Upper lobe of left lung (tissue), 6 donors: ENCODE measurements around the gene IMMP2L. TPM values are rescaled to one million over a fixed set of nuclear protein-coding genes. Genes with fewer than 3 reads are reported as not detected.

Experiments used
- ATAC-seq, 2 donors: fragments of 200-7000 bp; cut with Tn5 transposase; one replicate each; pipeline ENCODE4 v1.9.1; 2022; ENCODE audit warnings: mild to moderate bottlenecking in 2 of 2, moderate library complexity in 2 of 2; ENCODE audit not compliant: low FRiP score in 2 of 2
- DNase-seq, 2 donors: peaks; one replicate each; pipeline ENCODE4 v3.0.0-alpha.2; 2019 to 2020
- H3K27ac ChIP-seq, 4 donors: fragments of 200-600 bp; sonication (generic); one replicate each; pipeline ENCODE4 v1.5.1; 2016 to 2019
- H3K27me3 ChIP-seq, 4 donors: fragments of 200-600 bp; sonication (generic); one replicate each; pipeline ENCODE4 v1.5.1; 2017 to 2019
- H3K36me3 ChIP-seq, 4 donors: fragments of 200-600 bp; sonication (generic); one replicate each; pipeline ENCODE4 v1.5.1; 2016 to 2019
- H3K4me1 ChIP-seq, 4 donors: fragments of 200-600 bp; sonication (generic); one replicate each; pipeline ENCODE4 v1.5.1; 2018 to 2019
- H3K4me3 ChIP-seq, 4 donors: fragments of 200-600 bp; sonication (generic); one replicate each; pipeline ENCODE4 v1.5.1; 2017 to 2019; ENCODE audit warnings: mild to moderate bottlenecking in 2 of 4, moderate library complexity in 1 of 4
- H3K9me3 ChIP-seq, 4 donors: fragments of 200-600 bp; sonication (generic); one replicate each; pipeline ENCODE4 v1.5.1; 2018 to 2019
- EP300 ChIP-seq, 4 donors: sonication (generic); formaldehyde crosslinking; IDR thresholded peaks; one replicate each; pipeline ENCODE4 v1.5.1; 2017; ENCODE audit warnings: antibody characterized with exemption in 4 of 4, control low read depth in 2 of 4
- POLR2A ChIP-seq, 4 donors: fragments of 450-650 bp; IDR thresholded peaks; one replicate each; pipeline ENCODE4 v1.5.1; 2016 to 2017; ENCODE audit warnings: antibody characterized with exemption in 4 of 4, mild to moderate bottlenecking in 2 of 4
- POLR2AphosphoS5 ChIP-seq, 2 donors: sonication (generic); formaldehyde crosslinking; IDR thresholded peaks; one replicate each; pipeline ENCODE4 v1.5.1; 2017; ENCODE audit warnings: antibody characterized with exemption in 2 of 2
- WGBS, 2 donors: methylation state at CpG; one replicate each; pipeline ENCODE4 v1.1.5; 2017 to 2018; 5-methylcytosine and 5-hydroxymethylcytosine counted together
- total RNA-seq, 6 donors: library from RNA; depleted of rRNA in 4 of 6; stranded (reverse); fragments of >200 nt in 4 of 6; gene quantifications; one replicate each; pipeline versions ENCODE4 v1.1.0 to v1.2.1, GENCODE V29; 2016 to 2021
- TF ChIP-seq, protein P1 (sequence below), 6 experiments: fragments of 450-650 bp in 4 of 6; fragments of 200-600 bp in 2 of 6; sonication (generic) in 2 of 6; IDR thresholded peaks; one replicate each; pipeline ENCODE4 v1.5.1; 2016 to 2019; ENCODE audit warnings: antibody characterized with exemption in 6 of 6
- donor health status: DM: no; HTN: no; CAD: no; lungs with moderate emphysema.
- donor health status: DM: no; HTN: yes; CAD: no; lungs with severe emphysema.

The IMMP2L gene
- total RNA-seq, 6 donors from 2014 or later: 7.1 to 17.5 (median 11.3) TPM

DNA sequence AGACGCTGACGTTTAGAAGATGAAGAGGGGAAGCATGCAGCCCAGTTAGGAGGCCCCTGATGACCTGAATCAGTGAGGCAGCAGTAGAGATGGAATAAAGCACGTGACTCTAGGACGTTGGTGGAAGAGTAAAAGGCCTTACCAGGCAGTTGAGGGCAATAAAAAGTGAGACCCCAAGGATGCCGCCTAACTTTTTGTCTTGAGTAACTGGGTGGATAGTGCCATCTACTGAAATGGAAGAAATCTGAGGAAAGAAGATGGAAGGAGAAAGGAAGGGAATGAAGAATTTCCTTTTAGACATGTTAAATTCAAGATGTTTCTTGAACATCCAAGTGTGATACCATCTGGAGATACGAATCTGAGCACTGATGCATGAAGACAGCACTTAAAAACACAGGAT lies 691.4 kb downstream of the IMMP2L start:
- no peaks in the 10 kb centered on the region for H3K27me3 ChIP-seq
- TF ChIP-seq POLR2AphosphoS5 (IDR thresholded peaks at IDR 0.05): no peak
- TF ChIP-seq POLR2A (IDR thresholded peaks at IDR 0.05): no peak
- TF ChIP-seq EP300 (IDR thresholded peaks at IDR 0.05): no peak
- TF ChIP-seq, protein P1, sequence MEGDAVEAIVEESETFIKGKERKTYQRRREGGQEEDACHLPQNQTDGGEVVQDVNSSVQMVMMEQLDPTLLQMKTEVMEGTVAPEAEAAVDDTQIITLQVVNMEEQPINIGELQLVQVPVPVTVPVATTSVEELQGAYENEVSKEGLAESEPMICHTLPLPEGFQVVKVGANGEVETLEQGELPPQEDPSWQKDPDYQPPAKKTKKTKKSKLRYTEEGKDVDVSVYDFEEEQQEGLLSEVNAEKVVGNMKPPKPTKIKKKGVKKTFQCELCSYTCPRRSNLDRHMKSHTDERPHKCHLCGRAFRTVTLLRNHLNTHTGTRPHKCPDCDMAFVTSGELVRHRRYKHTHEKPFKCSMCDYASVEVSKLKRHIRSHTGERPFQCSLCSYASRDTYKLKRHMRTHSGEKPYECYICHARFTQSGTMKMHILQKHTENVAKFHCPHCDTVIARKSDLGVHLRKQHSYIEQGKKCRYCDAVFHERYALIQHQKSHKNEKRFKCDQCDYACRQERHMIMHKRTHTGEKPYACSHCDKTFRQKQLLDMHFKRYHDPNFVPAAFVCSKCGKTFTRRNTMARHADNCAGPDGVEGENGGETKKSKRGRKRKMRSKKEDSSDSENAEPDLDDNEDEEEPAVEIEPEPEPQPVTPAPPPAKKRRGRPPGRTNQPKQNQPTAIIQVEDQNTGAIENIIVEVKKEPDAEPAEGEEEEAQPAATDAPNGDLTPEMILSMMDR (IDR thresholded peaks at IDR 0.05): no peak
- no peak overlapping the region for H3K4me3 ChIP-seq
- peaks cover 0 to 3% (median 0%) of the 10 kb centered on the region in 4 donors for H3K9me3 ChIP-seq
- H3K36me3 ChIP-seq: no peaks in the 10 kb centered on the region
- 89% methylated on average over 6 of the region's 6 CpGs for WGBS, 2 donors
- no peak for DNase-seq
- peaks cover 0 to 6% (median 0%) of the 10 kb centered on the region in 4 donors for H3K4me1 ChIP-seq
- ATAC-seq: no peak
- H3K27ac ChIP-seq: no peak overlapping the region

DNA sequence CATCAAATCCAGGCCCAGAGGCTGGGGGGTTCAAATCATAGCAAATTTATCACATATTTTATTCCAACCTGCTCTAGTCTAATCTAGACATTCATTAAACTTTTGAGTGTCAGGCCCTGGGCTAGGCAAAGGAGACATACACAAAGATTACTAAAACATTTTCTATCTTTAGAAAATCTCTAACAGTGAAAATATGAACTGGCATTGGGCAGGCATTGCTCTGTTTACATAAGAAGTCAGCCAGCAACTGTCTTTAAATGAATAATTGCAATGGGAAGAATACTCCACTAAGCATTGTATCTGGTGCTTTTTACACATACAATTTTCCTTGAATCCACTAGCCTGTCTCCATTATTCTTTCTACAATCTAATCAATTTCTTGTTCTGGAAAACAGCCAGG lies 693.8 kb downstream of the IMMP2L start:
- Histone ChIP-seq H3K4me3 (no peak overlapping the region), H3K27ac (no peak overlapping the region), H3K4me1 (peaks cover 0 to 6% (median 0%) of the 10 kb centered on the region in 4 donors), H3K27me3 (no peaks in the 10 kb centered on the region), H3K9me3 (peaks cover 0 to 3% (median 0%) of the 10 kb centered on the region in 4 donors), H3K36me3 (no peaks in the 10 kb centered on the region)
- TF ChIP-seq EP300 (IDR thresholded peaks at IDR 0.05): no peak
- no peak for TF ChIP-seq POLR2AphosphoS5 (IDR thresholded peaks at IDR 0.05)
- DNase-seq: no peak
- no peak for ATAC-seq

DNA sequence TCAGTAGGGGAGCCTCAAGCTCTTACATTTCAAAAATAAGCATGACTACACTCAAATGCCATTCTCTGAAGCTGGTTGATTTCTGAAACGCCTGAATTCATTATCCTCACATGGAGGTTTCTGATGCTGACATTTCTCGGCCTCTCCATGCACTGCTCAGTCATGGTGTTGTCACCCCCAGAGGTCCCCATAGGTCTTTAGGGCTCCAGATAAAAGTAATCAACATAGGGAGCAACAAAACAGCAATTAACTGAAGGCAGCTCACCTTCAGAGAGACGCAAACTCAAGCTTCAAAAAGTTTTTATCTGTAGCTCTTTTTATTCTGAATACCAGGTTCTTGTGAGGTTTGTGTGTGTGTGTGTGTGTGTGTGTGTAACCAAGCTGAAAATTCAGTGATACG lies 694.5 kb downstream of the IMMP2L start:
- H3K4me3 ChIP-seq: no peak overlapping the region
- TF ChIP-seq POLR2AphosphoS5 (IDR thresholded peaks at IDR 0.05): no peak
- TF ChIP-seq POLR2A (IDR thresholded peaks at IDR 0.05): no peak
- TF ChIP-seq EP300 (IDR thresholded peaks at IDR 0.05): no peak
- TF ChIP-seq, protein P1 (IDR thresholded peaks at IDR 0.05): no peak
- 84 to 93% methylated on average over 4 of the region's 4 CpGs for WGBS, 2 donors
- H3K27me3 ChIP-seq: no peaks in the 10 kb centered on the region
- peaks cover 0 to 6% (median 0%) of the 10 kb centered on the region in 4 donors for H3K4me1 ChIP-seq
- ATAC-seq (no peak), DNase-seq (no peak)
- no peak overlapping the region for H3K27ac ChIP-seq
- peaks cover 0 to 3% (median 0%) of the 10 kb centered on the region in 4 donors for H3K9me3 ChIP-seq
- no peaks in the 10 kb centered on the region for H3K36me3 ChIP-seq

DNA sequence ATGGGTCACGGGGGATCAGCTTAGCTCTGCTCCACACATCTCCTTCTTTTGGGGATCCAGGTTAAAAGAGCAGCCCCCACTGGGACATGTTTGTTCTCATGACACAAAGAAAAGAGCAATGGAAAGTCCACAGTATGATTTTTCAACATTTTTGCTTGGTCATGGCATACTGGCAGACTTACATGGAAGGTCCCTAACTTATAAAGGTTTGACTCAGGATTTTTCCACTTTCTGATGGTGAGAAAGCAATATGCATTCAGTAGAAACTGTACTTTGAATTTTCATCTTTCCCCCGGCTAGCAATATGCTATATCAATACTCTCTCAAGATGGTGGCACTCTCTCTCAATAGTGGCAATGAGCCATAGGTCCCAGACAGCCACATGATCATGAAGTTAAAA lies 699.0 kb downstream of the IMMP2L start:
- 97 to 100% methylated on average over 2 of the region's 2 CpGs for WGBS, 2 donors
- Histone ChIP-seq H3K4me1 (peaks cover 0 to under 1% (median 0%) of the 10 kb centered on the region in 4 donors), H3K36me3 (no peaks in the 10 kb centered on the region), H3K9me3 (peaks cover 0 to 3% (median 0%) of the 10 kb centered on the region in 4 donors), H3K27ac (no peak overlapping the region), H3K4me3 (no peak overlapping the region), H3K27me3 (no peaks in the 10 kb centered on the region)
- no peak for ATAC-seq
- DNase-seq: no peak
- TF ChIP-seq EP300 (IDR thresholded peaks at IDR 0.05) (no peak), POLR2A (IDR thresholded peaks at IDR 0.05) (no peak), POLR2AphosphoS5 (IDR thresholded peaks at IDR 0.05) (no peak)
- TF ChIP-seq, protein P1 (IDR thresholded peaks at IDR 0.05): no peak

DNA sequence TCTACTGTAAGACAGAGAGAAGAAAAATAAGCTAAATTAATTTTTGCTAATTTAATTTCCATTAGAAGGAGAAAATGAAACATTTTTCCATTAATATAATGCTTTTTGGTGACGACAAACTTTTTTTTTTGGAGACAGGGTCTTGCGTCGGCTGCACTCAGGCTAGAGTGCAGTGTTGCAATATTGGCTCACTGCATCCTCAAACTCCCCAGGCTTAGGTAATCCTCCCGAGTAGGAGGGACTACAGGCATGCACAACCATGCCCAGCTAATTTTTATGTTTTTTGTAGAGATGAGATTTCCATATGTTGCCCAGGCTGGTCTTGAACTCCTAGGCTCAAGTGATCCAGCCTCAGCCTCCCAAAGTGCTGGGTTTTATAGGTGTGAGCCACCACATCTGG lies 701.1 kb downstream of the IMMP2L start:
- TF ChIP-seq, protein P1 (IDR thresholded peaks at IDR 0.05): no peak
- TF ChIP-seq POLR2AphosphoS5 (IDR thresholded peaks at IDR 0.05) (no peak), EP300 (IDR thresholded peaks at IDR 0.05) (no peak), POLR2A (IDR thresholded peaks at IDR 0.05) (no peak)
- Histone ChIP-seq H3K4me1 (no peaks in the 10 kb centered on the region), H3K27me3 (no peaks in the 10 kb centered on the region), H3K4me3 (no peak overlapping the region), H3K9me3 (no peaks in the 10 kb centered on the region), H3K36me3 (no peaks in the 10 kb centered on the region), H3K27ac (no peak overlapping the region)
- DNase-seq: peak in 1 of 2 donors; percentile 22
- no peak for ATAC-seq
- 67 to 82% methylated on average over 4 of the region's 4 CpGs for WGBS, 2 donors
